Measurements from ENCODE around the gene PTPN5. TPM values are rescaled to one million over a fixed set of nuclear protein-coding genes. Genes with fewer than 3 reads are reported as not detected.

PTPN5 gene
- total and polyA plus RNA-seq, 8 donors, result 0.19 to 2.9 (median 0.38) TPM; not detected in 3

- Histone ChIP-seq H3K27me3 (peaks cover 0 to 25% (median 0%) of the 10 kb centered on the region in 3 donors), H3K9me3 (no peaks in the 10 kb centered on the region), H3K4me3 (no peak overlapping the region), H3K36me3 (no peaks in the 10 kb centered on the region), H3K27ac (no peak overlapping the region), H3K4me1 (no peaks in the 10 kb centered on the region)
- intact Hi-C loops (cut with DNase I; ENCODE audit: low total_unique reads), result no loop called here
- TF ChIP-seq POLR2A (IDR thresholded peaks at IDR 0.05), result no peak
- peak in 5 of 7 experiments; percentile 12 to 58 (median 42) for TF ChIP-seq CTCF (IDR thresholded peaks at IDR 0.05)
- DNase-seq, result peak; percentile 70 to 83
- WGBS, 5 donors, result 42 to 48% (median 45%) methylated on average over 15 to 16 of the region's 16 CpGs
Observed at GRCh38 chr11:18775492-18776292, 15.9 kb downstream of the PTPN5 start.

DNA sequence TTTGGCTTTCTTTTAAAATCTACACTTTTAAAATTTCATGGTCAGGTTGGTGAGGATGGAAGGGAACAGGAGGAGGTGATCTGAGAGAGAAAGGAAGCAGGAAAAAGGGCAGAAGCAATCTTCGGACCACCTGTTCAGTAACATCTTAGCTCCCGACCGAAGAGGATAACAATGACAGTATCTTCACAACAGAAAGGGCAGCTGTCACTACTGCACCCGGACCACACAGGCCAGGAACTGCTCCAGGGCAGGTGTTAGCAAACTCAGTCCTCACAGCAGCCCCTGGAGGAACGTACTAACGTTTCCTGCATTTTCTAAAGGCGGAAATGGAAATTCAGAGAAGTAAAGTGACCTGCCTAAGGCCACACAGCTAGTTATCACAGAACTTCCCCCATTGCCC, 16.8 kb downstream of the PTPN5 start:
- 76 to 83% (median 79%) methylated on average over 7 of the region's 7 CpGs for WGBS, 5 donors
- DNase-seq, result no peak
- TF ChIP-seq CTCF (IDR thresholded peaks at IDR 0.05) (no peak), EP300 (IDR thresholded peaks at IDR 0.05) (no peak), POLR2AphosphoS5 (IDR thresholded peaks at IDR 0.05) (no peak), POLR2A (IDR thresholded peaks at IDR 0.05) (no peak)
- Histone ChIP-seq H3K4me3 (no peak overlapping the region), H3K9me3 (no peaks in the 10 kb centered on the region), H3K27me3 (peaks cover 0 to 29% (median 0%) of the 10 kb centered on the region in 3 donors), H3K27ac (no peak overlapping the region), H3K4me1 (no peaks in the 10 kb centered on the region), H3K36me3 (no peaks in the 10 kb centered on the region)
- intact Hi-C loops (cut with DNase I; ENCODE audit: low total_unique reads), result no loop called here

GRCh38 chr11:18773681-18774080, 17.9 kb downstream of the PTPN5 start:
- 69 to 86% (median 83%) methylated on average over 3 of the region's 3 CpGs for WGBS, 5 donors
- no peak for DNase-seq
- Histone ChIP-seq H3K27me3 (peaks cover 0 to 29% (median 0%) of the 10 kb centered on the region in 3 donors), H3K4me1 (no peaks in the 10 kb centered on the region), H3K9me3 (no peaks in the 10 kb centered on the region), H3K36me3 (no peaks in the 10 kb centered on the region), H3K4me3 (no peak overlapping the region), H3K27ac (no peak overlapping the region)
- TF ChIP-seq POLR2AphosphoS5 (IDR thresholded peaks at IDR 0.05) (no peak), POLR2A (IDR thresholded peaks at IDR 0.05) (no peak)
- intact Hi-C loops (cut with DNase I; ENCODE audit: low total_unique reads), result no loop called here

DNA sequence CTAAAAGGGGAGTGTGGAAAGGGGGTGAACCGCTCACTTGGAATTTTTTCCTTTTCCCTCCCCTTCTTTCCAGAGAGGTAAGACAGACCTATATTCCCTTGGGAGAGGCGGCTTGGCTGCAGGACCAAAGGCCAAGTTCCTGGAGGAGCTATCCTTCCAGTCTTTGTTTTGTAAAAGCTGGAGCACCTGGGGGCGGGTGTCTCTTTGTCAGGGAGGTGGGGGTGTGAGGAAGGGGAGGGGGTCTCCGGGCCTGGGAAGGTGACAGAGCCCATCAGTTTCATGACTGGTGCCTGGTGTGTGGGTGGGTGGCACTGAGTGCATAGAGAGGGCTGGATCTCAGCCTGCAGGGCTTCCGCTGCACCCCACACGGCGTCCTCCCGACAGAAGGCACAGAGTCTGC, 18.5 kb downstream of the PTPN5 start:
- Histone ChIP-seq H3K9me3 (no peaks in the 10 kb centered on the region), H3K27ac (no peak overlapping the region), H3K36me3 (no peaks in the 10 kb centered on the region), H3K27me3 (peaks cover 0 to 29% (median 0%) of the 10 kb centered on the region in 3 donors), H3K4me3 (no peak overlapping the region), H3K4me1 (no peaks in the 10 kb centered on the region)
- DNase-seq, result no peak
- WGBS, 5 donors, result 56 to 72% (median 69%) methylated on average over 5 to 8 of the region's 8 CpGs
- intact Hi-C loops (cut with DNase I; ENCODE audit: low total_unique reads), result no loop called here
- TF ChIP-seq POLR2AphosphoS5 (IDR thresholded peaks at IDR 0.05), result no peak
- TF ChIP-seq CTCF (IDR thresholded peaks at IDR 0.05), result no peak
- TF ChIP-seq POLR2A (IDR thresholded peaks at IDR 0.05), result no peak
- no peak for TF ChIP-seq EP300 (IDR thresholded peaks at IDR 0.05)

GRCh38 chr11:18772211-18772610, 19.4 kb downstream of the PTPN5 start:
- H3K36me3 ChIP-seq, result no peaks in the 10 kb centered on the region
- intact Hi-C loops (cut with DNase I; ENCODE audit: low total_unique reads), result no loop called here
- no peak overlapping the region for H3K4me3 ChIP-seq
- no peaks in the 10 kb centered on the region for H3K9me3 ChIP-seq
- DNase-seq, result no peak
- TF ChIP-seq CTCF (IDR thresholded peaks at IDR 0.05) (no peak), EP300 (IDR thresholded peaks at IDR 0.05) (no peak), POLR2A (IDR thresholded peaks at IDR 0.05) (no peak), POLR2AphosphoS5 (IDR thresholded peaks at IDR 0.05) (no peak)
- H3K4me1 ChIP-seq, result no peaks in the 10 kb centered on the region
- 60 to 85% (median 77%) methylated on average over 4 to 5 of the region's 5 CpGs for WGBS, 5 donors
- no peak overlapping the region for H3K27ac ChIP-seq
- peaks cover 0 to 29% (median 0%) of the 10 kb centered on the region in 3 donors for H3K27me3 ChIP-seq
